A673 (cell line): ENCODE data around the gene DHRS12.

Source experiments
- EZH2 ChIP-seq: fragments of 200-600 bp; sonication (generic); IDR thresholded peaks from 2 replicates; pipeline ENCODE4 v1.6.1; 2017; ENCODE audit warnings: borderline replicate concordance, low read depth, mild to moderate bottlenecking, mixed read lengths, antibody characterized with exemption, low read length; ENCODE audit not compliant: poor library complexity, severe bottlenecking
- TF ChIP-seq, protein P1 (sequence below): fragments of 300-800, 200-600 bp; sonication (generic); conservative IDR thresholded peaks from 2 replicates; pipeline ENCODE4 v1.5.1; 2017; ENCODE audit warnings: low read depth, mild to moderate bottlenecking, antibody characterized with exemption, low read length, moderate library complexity, mixed read lengths

DNA sequence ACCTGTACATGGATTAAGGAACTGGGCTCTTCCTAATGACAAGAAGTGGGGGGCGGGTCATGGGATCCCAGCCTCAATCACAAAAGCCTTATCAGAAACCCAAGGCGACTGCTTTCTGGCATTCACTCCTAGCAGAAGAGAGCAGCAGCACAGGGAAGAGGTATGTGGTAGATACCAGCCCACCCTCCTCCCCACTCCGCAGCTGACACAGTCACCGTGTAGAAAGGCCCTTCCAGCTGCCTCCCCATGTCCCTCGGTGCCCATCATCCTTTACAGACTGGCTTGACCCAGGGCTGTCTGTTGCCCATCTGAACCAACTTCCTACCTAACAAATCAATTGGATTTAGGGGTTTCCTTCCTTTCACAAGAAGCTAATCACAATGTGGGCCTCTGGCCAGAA, 3.1 kb upstream of the DHRS12 start:
- TF ChIP-seq, protein P1, sequence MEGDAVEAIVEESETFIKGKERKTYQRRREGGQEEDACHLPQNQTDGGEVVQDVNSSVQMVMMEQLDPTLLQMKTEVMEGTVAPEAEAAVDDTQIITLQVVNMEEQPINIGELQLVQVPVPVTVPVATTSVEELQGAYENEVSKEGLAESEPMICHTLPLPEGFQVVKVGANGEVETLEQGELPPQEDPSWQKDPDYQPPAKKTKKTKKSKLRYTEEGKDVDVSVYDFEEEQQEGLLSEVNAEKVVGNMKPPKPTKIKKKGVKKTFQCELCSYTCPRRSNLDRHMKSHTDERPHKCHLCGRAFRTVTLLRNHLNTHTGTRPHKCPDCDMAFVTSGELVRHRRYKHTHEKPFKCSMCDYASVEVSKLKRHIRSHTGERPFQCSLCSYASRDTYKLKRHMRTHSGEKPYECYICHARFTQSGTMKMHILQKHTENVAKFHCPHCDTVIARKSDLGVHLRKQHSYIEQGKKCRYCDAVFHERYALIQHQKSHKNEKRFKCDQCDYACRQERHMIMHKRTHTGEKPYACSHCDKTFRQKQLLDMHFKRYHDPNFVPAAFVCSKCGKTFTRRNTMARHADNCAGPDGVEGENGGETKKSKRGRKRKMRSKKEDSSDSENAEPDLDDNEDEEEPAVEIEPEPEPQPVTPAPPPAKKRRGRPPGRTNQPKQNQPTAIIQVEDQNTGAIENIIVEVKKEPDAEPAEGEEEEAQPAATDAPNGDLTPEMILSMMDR: no peak
- no peak for TF ChIP-seq EZH2
